PC-3 (cell line): ENCODE results near the gene HRH4. TPM values are rescaled to one million over a fixed set of nuclear protein-coding genes. Genes with fewer than 3 reads are reported as not detected.

Experiments used
- ATAC-seq: fragments of 200-7000 bp; cut with Tn5 transposase; 2 replicates; pipeline ENCODE4 v1.9.1; 2020; ENCODE audit warnings: mild to moderate bottlenecking, moderate library complexity
- BruUV-seq: library from RNA; stranded (reverse); fragments of 400-500 nt; replicated peaks from 2 replicates; lab custom pipeline; 2021; lab: Mats Ljungman, UMichigan
- CTCF ChIA-PET: fragments of 300-600 bp; sonication (Branson Sonifier 250); formaldehyde crosslinking; loops from one replicate; lab custom pipeline; 2022; ENCODE audit warnings: antibody characterized with exemption; lab: Charles Lee
- POLR2A ChIA-PET: fragments of 300-600 bp; sonication (Branson Sonifier 250); formaldehyde crosslinking; loops from one replicate; lab custom pipeline; 2022; ENCODE audit warnings: antibody characterized with exemption; ENCODE audit not compliant: unreplicated experiment; lab: Charles Lee
- DNase-seq: peaks from one replicate; pipeline ENCODE4 v3.0.0-alpha.2; 2015
- H2AFZ ChIP-seq: fragments of 300-600 bp; sonication (generic); 2 replicates; pipeline ENCODE4 v1.6.0; 2016; ENCODE audit warnings: antibody characterized with exemption, low read length
- H3F3A ChIP-seq: fragments of 300-600 bp; sonication (generic); one replicate; pipeline ENCODE4 v1.6.0; 2017; ENCODE audit warnings: antibody characterized with exemption, low read length, control low read depth, mild to moderate bottlenecking; ENCODE audit not compliant: unreplicated experiment
- H3K27ac ChIP-seq: fragments of 300-600 bp; sonication (generic); 2 replicates; pipeline ENCODE4 v1.5.1; 2016; ENCODE audit warnings: mild to moderate bottlenecking, low read length
- H3K27me3 ChIP-seq: fragments of 300-600 bp; sonication (generic); 2 replicates; pipeline ENCODE4 v1.6.1; 2016; ENCODE audit warnings: low read length, mixed read lengths
- H3K36me3 ChIP-seq: fragments of 300-600 bp; sonication (generic); 2 replicates; pipeline ENCODE4 v1.6.1; 2016; ENCODE audit warnings: low read depth, mixed run types, low read length, mixed read lengths
- H3K4me1 ChIP-seq: fragments of 300-600 bp; sonication (generic); 2 replicates; pipeline ENCODE4 v1.5.1; 2016; ENCODE audit warnings: low read length; ENCODE audit not compliant: insufficient read depth
- H3K4me2 ChIP-seq: fragments of 300-600 bp; sonication (generic); 2 replicates; pipeline ENCODE4 v1.6.0; 2016; ENCODE audit warnings: low read length
- H3K4me3 ChIP-seq: fragments of 300-600 bp; sonication (generic); 2 replicates; pipeline ENCODE4 v1.5.1; 2016; ENCODE audit warnings: mild to moderate bottlenecking, low read length, mixed read lengths
- H3K79me2 ChIP-seq: fragments of 300-600 bp; sonication (generic); 2 replicates; pipeline ENCODE4 v1.6.1; 2017; ENCODE audit warnings: low read length, mixed read lengths
- H3K9ac ChIP-seq: fragments of 300-600 bp; sonication (generic); 2 replicates; pipeline ENCODE4 v1.6.0; 2016; ENCODE audit warnings: mild to moderate bottlenecking, low read length
- H3K9me2 ChIP-seq: fragments of 300-600 bp; sonication (generic); replicated peaks from 2 replicates; pipeline ENCODE4 v1.6.1; 2016; ENCODE audit warnings: mixed run types, low read length, mixed read lengths
- H3K9me3 ChIP-seq: fragments of 300-600 bp; sonication (generic); 2 replicates; pipeline ENCODE4 v1.6.1; 2016; ENCODE audit warnings: low read length, mixed read lengths
- H4K20me1 ChIP-seq: fragments of 300-600 bp; sonication (generic); 2 replicates; pipeline ENCODE4 v1.6.1; 2016; ENCODE audit warnings: low read length, mixed read lengths
- CTCF ChIP-seq: fragments of 300-600 bp; sonication (generic); conservative IDR thresholded peaks from 2 replicates; pipeline ENCODE4 v1.5.1; 2017; ENCODE audit warnings: antibody characterized with exemption, low read depth, mild to moderate bottlenecking, low read length
- EZH2 ChIP-seq: fragments of 300-600 bp; sonication (generic); IDR thresholded peaks from one replicate; pipeline ENCODE4 v1.6.1; 2017; ENCODE audit warnings: antibody characterized with exemption, mild to moderate bottlenecking, low read length; ENCODE audit not compliant: unreplicated experiment
- EZH2phosphoT487 ChIP-seq: fragments of 300-600 bp; sonication (generic); IDR thresholded peaks from 2 replicates; pipeline ENCODE4 v1.6.1; 2018; ENCODE audit warnings: mild to moderate bottlenecking, antibody characterized with exemption, low read length, borderline replicate concordance
- intact Hi-C: fragments of 100-400 bp; cut with micrococcal nuclease; formaldehyde crosslinking; loops from 2 replicates; pipeline ENCODE4 v1.9.0; 2023
- total RNA-seq: library from RNA; depleted of rRNA; stranded (reverse); fragments of >200 nt; gene quantifications from 2 replicates; pipeline ENCODE4 v1.2.3, GENCODE V29; 2014

Gene HRH4
- total RNA-seq, 1 experiment from 2014 or later = not detected

- H3K9me3 ChIP-seq = no peaks in the 10 kb centered on the region
- POLR2A ChIA-PET = no interaction called here
- intact Hi-C loops = no loop called here
- CTCF ChIA-PET = no interaction called here
- H3K9ac ChIP-seq = no peak overlapping the region
- H2AFZ ChIP-seq = no peak overlapping the region
- BruUV-seq = no TSS peak
- H3K79me2 ChIP-seq = no peaks in the 10 kb centered on the region
- H3K4me1 ChIP-seq = peaks cover 3% of the 10 kb centered on the region; the same call in 1 of the 2 replicates
- DNase-seq = no peak
- no peak overlapping the region for H3K4me2 ChIP-seq
- H3K36me3 ChIP-seq = no peaks in the 10 kb centered on the region
- H4K20me1 ChIP-seq = no peaks in the 10 kb centered on the region
- no peak overlapping the region for H3K27ac ChIP-seq
- H3K27me3 ChIP-seq = peaks cover 22% of the 10 kb centered on the region
- TF ChIP-seq EZH2 (no peak), EZH2phosphoT487 (no peak), CTCF (no peak)
- no peaks in the 10 kb centered on the region for H3F3A ChIP-seq
- H3K9me2 ChIP-seq = no peaks in the 10 kb centered on the region
- no peak for ATAC-seq
- H3K4me3 ChIP-seq = no peak overlapping the region
Observed at GRCh38 chr18:24500766-24501165, 40.3 kb downstream of the HRH4 start.

GRCh38 chr18:24502667-24503523 is 42.5 kb downstream of the HRH4 start:
- Histone ChIP-seq H3K36me3 (no peaks in the 10 kb centered on the region), H3K9me2 (no peaks in the 10 kb centered on the region), H3K27ac (no peak overlapping the region), H3K4me2 (no peak overlapping the region), H3F3A (no peaks in the 10 kb centered on the region), H3K27me3 (0 out of 2 replicates have a peak, but pooled peaks cover 8% of the 10 kb centered on the region), H3K4me3 (no peak overlapping the region), H3K9me3 (no peaks in the 10 kb centered on the region), H3K4me1 (peaks cover 3% of the 10 kb centered on the region; the same call in 1 of the 2 replicates), H3K9ac (no peak overlapping the region), H4K20me1 (no peaks in the 10 kb centered on the region), H2AFZ (no peak overlapping the region), H3K79me2 (no peaks in the 10 kb centered on the region)
- ATAC-seq = no peak
- intact Hi-C loops = no loop called here
- BruUV-seq = no TSS peak
- peak; percentile 49 for DNase-seq
- POLR2A ChIA-PET = no interaction called here
- TF ChIP-seq EZH2phosphoT487 = no peak
- CTCF ChIA-PET = no interaction called here

GRCh38 chr18:24504401-24504800 is 44.0 kb downstream of the HRH4 start:
- no peak overlapping the region for H3K4me3 ChIP-seq
- H3K27ac ChIP-seq = no peak overlapping the region
- H3K4me1 ChIP-seq = peaks cover 3% of the 10 kb centered on the region; the same call in 1 of the 2 replicates
- H3K4me2 ChIP-seq = no peak overlapping the region
- no peak overlapping the region for H2AFZ ChIP-seq
- DNase-seq = no peak
- POLR2A ChIA-PET = no interaction called here
- H3K9ac ChIP-seq = no peak overlapping the region
- H3K79me2 ChIP-seq = no peaks in the 10 kb centered on the region
- intact Hi-C loops = no loop called here
- BruUV-seq = no TSS peak
- no peaks in the 10 kb centered on the region for H3K36me3 ChIP-seq
- no peaks in the 10 kb centered on the region for H4K20me1 ChIP-seq
- H3K9me2 ChIP-seq = no peaks in the 10 kb centered on the region
- 0 out of 2 replicates have a peak, but pooled peaks cover 3% of the 10 kb centered on the region for H3K27me3 ChIP-seq
- TF ChIP-seq EZH2phosphoT487 (no peak), EZH2 (no peak), CTCF (no peak)
- CTCF ChIA-PET = no interaction called here
- H3F3A ChIP-seq = no peaks in the 10 kb centered on the region
- H3K9me3 ChIP-seq = no peaks in the 10 kb centered on the region
- no peak for ATAC-seq
